ENCODE measurements around the gene MLN. TPM values are rescaled to one million over a fixed set of nuclear protein-coding genes. Genes with fewer than 3 reads are reported as not detected.
A peak's percentile ranks its signal among the peaks of the same experiment; 100 is the strongest.

MLN gene
- total RNA-seq, 1 experiment from 2014 or later, result not detected

GRCh38 chr6:33757906-33758305 lies 45.9 kb downstream of the MLN start:
- H3K36me3 ChIP-seq (ENCODE audit: insufficient read depth, low read length), result no peaks in the 10 kb centered on the region
- 0 out of 2 replicates have a peak, but pooled peaks cover 4% of the 10 kb centered on the region for H4K20me1 ChIP-seq (ENCODE audit: insufficient read depth, low read depth, low read length)
- H3K27me3 ChIP-seq (ENCODE audit: low read length), result no peaks in the 10 kb centered on the region
- no peak overlapping the region for H3K4me3 ChIP-seq (ENCODE audit: low read length)
- H3K4me2 ChIP-seq (ENCODE audit: low read depth, low read length, poor library complexity, severe bottlenecking), result no peak overlapping the region
- H3K27ac ChIP-seq (ENCODE audit: low read length), result no peak overlapping the region
- no peak for DNase-seq
- no peaks in the 10 kb centered on the region for H3K9me2 ChIP-seq (replicated peaks; ENCODE audit: insufficient read depth, low read length)
- no peak overlapping the region for H3K9ac ChIP-seq (ENCODE audit: low read length)
- peaks cover 13% of the 10 kb centered on the region for H3K4me1 ChIP-seq (ENCODE audit: low read length)
- H2AFZ ChIP-seq (ENCODE audit: low read length), result no peak overlapping the region
- no peaks in the 10 kb centered on the region for H3K9me3 ChIP-seq (ENCODE audit: low read length)
- no peaks in the 10 kb centered on the region for H3K79me2 ChIP-seq (ENCODE audit: low read length)

DNA sequence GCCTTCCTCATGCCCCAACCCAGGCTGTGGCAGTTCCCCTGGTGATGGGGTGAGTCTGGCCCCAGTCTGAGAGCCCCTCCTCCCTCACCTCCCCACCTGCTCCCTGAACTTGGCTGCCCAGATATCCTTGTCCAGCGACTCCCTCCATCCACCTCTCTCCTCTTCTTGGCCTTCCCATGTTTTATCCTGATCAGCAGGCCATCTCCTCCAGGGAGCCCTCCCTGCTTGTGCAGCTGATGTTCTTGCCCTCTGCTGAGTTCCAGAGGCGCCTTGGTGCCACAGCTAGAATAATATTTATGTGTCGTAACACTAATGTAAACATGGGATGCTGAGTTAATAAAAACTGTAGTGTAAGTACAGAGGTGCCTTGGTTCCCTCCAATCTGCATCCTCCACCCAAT lies 46.7 kb downstream of the MLN start:
- no peak overlapping the region for H3K4me2 ChIP-seq (ENCODE audit: low read depth, low read length, poor library complexity, severe bottlenecking)
- no peaks in the 10 kb centered on the region for H3K27me3 ChIP-seq (ENCODE audit: low read length)
- H3K4me1 ChIP-seq (ENCODE audit: low read length), result peaks cover 13% of the 10 kb centered on the region
- no peaks in the 10 kb centered on the region for H3K9me3 ChIP-seq (ENCODE audit: low read length)
- DNase-seq, result no peak
- H3K36me3 ChIP-seq (ENCODE audit: insufficient read depth, low read length), result no peaks in the 10 kb centered on the region
- no peak overlapping the region for H3K4me3 ChIP-seq (ENCODE audit: low read length)
- no peaks in the 10 kb centered on the region for H3K9me2 ChIP-seq (replicated peaks; ENCODE audit: insufficient read depth, low read length)
- no peak overlapping the region for H3K9ac ChIP-seq (ENCODE audit: low read length)
- H2AFZ ChIP-seq (ENCODE audit: low read length), result no peak overlapping the region
- no peak overlapping the region for H3K27ac ChIP-seq (ENCODE audit: low read length)
- no peaks in the 10 kb centered on the region for H3K79me2 ChIP-seq (ENCODE audit: low read length)
- H4K20me1 ChIP-seq (ENCODE audit: insufficient read depth, low read depth, low read length), result no peaks in the 10 kb centered on the region

DNA sequence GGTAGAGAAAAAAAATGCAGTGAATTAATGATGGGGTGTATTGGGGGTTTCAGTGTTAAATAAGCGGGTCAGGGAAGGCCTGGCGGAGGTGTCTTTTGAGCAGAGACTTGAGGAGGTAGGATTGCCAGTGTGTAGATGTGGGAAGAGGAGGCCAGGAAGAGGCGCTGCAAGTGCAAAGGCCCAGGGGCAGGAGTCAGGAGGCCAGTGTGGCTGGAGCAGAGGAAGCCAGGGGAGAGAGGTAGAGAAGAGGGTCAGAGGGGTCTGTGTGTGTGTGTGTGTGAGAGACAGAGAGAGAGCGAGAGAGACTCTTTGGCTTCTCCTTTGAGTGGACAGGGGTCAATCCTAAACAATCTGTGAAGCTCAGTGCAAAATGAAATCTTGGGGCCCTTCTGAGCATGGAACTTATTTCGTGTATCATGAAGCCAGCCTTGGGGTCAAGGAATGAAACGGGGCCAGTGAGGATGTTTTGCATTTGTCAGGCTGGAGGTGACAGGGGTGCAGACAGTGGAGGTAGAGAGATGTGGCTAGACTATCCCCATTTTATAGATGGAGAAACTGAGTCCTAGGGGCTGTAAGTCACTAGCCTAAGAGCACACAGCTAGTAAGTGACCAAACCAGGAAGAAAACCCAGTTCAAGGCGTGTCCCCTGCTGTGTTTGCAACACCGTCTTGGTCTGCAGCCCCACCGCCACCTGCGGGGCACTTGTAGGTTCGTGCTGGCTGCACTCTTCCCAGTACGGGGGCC lies 47.4 kb downstream of the MLN start:
- DNase-seq, result no peak
- H3K9me2 ChIP-seq (replicated peaks; ENCODE audit: insufficient read depth, low read length), result no peaks in the 10 kb centered on the region
- no peaks in the 10 kb centered on the region for H3K36me3 ChIP-seq (ENCODE audit: insufficient read depth, low read length)
- H2AFZ ChIP-seq (ENCODE audit: low read length), result no peak overlapping the region
- H4K20me1 ChIP-seq (ENCODE audit: insufficient read depth, low read depth, low read length), result no peaks in the 10 kb centered on the region
- no peak overlapping the region for H3K9ac ChIP-seq (ENCODE audit: low read length)
- H3K79me2 ChIP-seq (ENCODE audit: low read length), result no peaks in the 10 kb centered on the region
- H3K27ac ChIP-seq (ENCODE audit: low read length), result no peak overlapping the region
- no peaks in the 10 kb centered on the region for H3K9me3 ChIP-seq (ENCODE audit: low read length)
- no peak overlapping the region for H3K4me3 ChIP-seq (ENCODE audit: low read length)
- no peaks in the 10 kb centered on the region for H3K27me3 ChIP-seq (ENCODE audit: low read length)
- H3K4me1 ChIP-seq (ENCODE audit: low read length), result peaks cover 13% of the 10 kb centered on the region
- no peak overlapping the region for H3K4me2 ChIP-seq (ENCODE audit: low read depth, low read length, poor library complexity, severe bottlenecking)

DNA sequence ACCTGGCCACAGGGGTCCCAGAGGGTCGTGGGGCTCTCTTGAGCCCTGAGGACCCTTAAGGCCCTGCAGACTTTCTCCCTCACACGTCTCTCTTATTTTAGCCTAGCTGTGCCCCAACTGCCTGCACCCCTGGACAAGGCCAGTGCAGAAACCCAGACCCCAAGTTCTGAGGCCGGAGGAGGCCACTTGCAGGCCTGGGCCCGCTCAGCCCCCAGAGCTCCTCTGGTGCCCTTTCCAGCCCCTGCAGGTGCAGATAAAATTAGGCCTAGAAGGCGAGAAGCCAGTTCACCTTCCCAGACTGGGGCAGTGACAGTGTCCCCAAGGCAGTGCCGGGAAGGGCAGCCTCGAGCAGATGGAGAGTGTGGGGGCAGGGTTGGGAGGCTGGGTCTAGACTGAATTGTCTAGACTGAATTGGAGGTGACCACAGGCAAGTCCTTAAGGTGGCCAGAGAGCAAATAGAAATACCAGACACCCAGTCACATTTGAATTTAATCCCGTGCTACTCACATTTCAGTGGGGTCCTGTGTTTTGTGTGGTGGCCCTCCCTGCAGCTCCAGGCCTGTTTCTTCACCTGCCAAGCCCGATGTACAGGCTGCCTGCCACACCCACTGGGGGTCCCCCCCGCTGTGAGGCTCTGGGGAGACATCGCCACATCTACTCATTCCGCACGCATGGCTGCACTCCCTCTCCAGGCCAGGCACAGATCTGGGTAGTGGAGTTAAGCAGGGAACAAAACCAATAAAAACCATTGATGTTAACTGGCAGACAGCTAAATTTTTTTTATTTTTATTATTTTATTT lies 48.5 kb downstream of the MLN start:
- Histone ChIP-seq H3K4me1 (ENCODE audit: low read length) (peaks cover 13% of the 10 kb centered on the region), H4K20me1 (ENCODE audit: insufficient read depth, low read depth, low read length) (no peaks in the 10 kb centered on the region), H3K36me3 (ENCODE audit: insufficient read depth, low read length) (no peaks in the 10 kb centered on the region), H3K27ac (ENCODE audit: low read length) (no peak overlapping the region), H3K9me2 (replicated peaks; ENCODE audit: insufficient read depth, low read length) (no peaks in the 10 kb centered on the region), H3K4me2 (ENCODE audit: low read depth, low read length, poor library complexity, severe bottlenecking) (peak overlapping the region; percentile 23), H2AFZ (ENCODE audit: low read length) (no peak overlapping the region), H3K4me3 (ENCODE audit: low read length) (no peak overlapping the region), H3K27me3 (ENCODE audit: low read length) (no peaks in the 10 kb centered on the region), H3K9me3 (ENCODE audit: low read length) (no peaks in the 10 kb centered on the region), H3K9ac (ENCODE audit: low read length) (peak overlapping the region; percentile 30; the same call in 1 of the 2 replicates), H3K79me2 (ENCODE audit: low read length) (no peaks in the 10 kb centered on the region)
- DNase-seq, result peak; percentile 63

GRCh38 chr6:33754222-33754621 lies 49.6 kb downstream of the MLN start:
- Histone ChIP-seq H3K4me2 (ENCODE audit: low read depth, low read length, poor library complexity, severe bottlenecking) (no peak overlapping the region), H3K4me3 (ENCODE audit: low read length) (no peak overlapping the region), H3K36me3 (ENCODE audit: insufficient read depth, low read length) (no peaks in the 10 kb centered on the region), H3K9me3 (ENCODE audit: low read length) (no peaks in the 10 kb centered on the region), H3K9ac (ENCODE audit: low read length) (no peak overlapping the region), H3K4me1 (ENCODE audit: low read length) (peaks cover 13% of the 10 kb centered on the region), H2AFZ (ENCODE audit: low read length) (no peak overlapping the region), H4K20me1 (ENCODE audit: insufficient read depth, low read depth, low read length) (no peaks in the 10 kb centered on the region), H3K27ac (ENCODE audit: low read length) (no peak overlapping the region), H3K27me3 (ENCODE audit: low read length) (no peaks in the 10 kb centered on the region), H3K9me2 (replicated peaks; ENCODE audit: insufficient read depth, low read length) (no peaks in the 10 kb centered on the region), H3K79me2 (ENCODE audit: low read length) (no peaks in the 10 kb centered on the region)
- DNase-seq, result no peak

- Histone ChIP-seq H2AFZ (ENCODE audit: low read length) (no peak overlapping the region), H3K4me3 (ENCODE audit: low read length) (no peak overlapping the region), H4K20me1 (ENCODE audit: insufficient read depth, low read depth, low read length) (no peaks in the 10 kb centered on the region), H3K79me2 (ENCODE audit: low read length) (no peaks in the 10 kb centered on the region), H3K9me3 (ENCODE audit: low read length) (no peaks in the 10 kb centered on the region), H3K4me2 (ENCODE audit: low read depth, low read length, poor library complexity, severe bottlenecking) (no peak overlapping the region), H3K9me2 (replicated peaks; ENCODE audit: insufficient read depth, low read length) (no peaks in the 10 kb centered on the region), H3K9ac (ENCODE audit: low read length) (no peak overlapping the region), H3K4me1 (ENCODE audit: low read length) (peaks cover 13% of the 10 kb centered on the region), H3K27ac (ENCODE audit: low read length) (no peak overlapping the region), H3K27me3 (ENCODE audit: low read length) (no peaks in the 10 kb centered on the region), H3K36me3 (ENCODE audit: insufficient read depth, low read length) (no peaks in the 10 kb centered on the region)
- no peak for DNase-seq
Measured at GRCh38 chr6:33752646-33753015, 51.2 kb downstream of the MLN start.

GRCh38 chr6:33751771-33752645 lies 51.8 kb downstream of the MLN start:
- Histone ChIP-seq H2AFZ (ENCODE audit: low read length) (no peak overlapping the region), H4K20me1 (ENCODE audit: insufficient read depth, low read depth, low read length) (no peaks in the 10 kb centered on the region), H3K27me3 (ENCODE audit: low read length) (no peaks in the 10 kb centered on the region), H3K9me2 (replicated peaks; ENCODE audit: insufficient read depth, low read length) (no peaks in the 10 kb centered on the region), H3K4me1 (ENCODE audit: low read length) (peaks cover 13% of the 10 kb centered on the region), H3K79me2 (ENCODE audit: low read length) (no peaks in the 10 kb centered on the region), H3K9me3 (ENCODE audit: low read length) (no peaks in the 10 kb centered on the region), H3K4me2 (ENCODE audit: low read depth, low read length, poor library complexity, severe bottlenecking) (no peak overlapping the region), H3K36me3 (ENCODE audit: insufficient read depth, low read length) (no peaks in the 10 kb centered on the region), H3K4me3 (ENCODE audit: low read length) (no peak overlapping the region), H3K27ac (ENCODE audit: low read length) (no peak overlapping the region), H3K9ac (ENCODE audit: low read length) (no peak overlapping the region)
- DNase-seq, result no peak

All from Karpas-422 (cell line).